HEK293 (cell line): Measurements from ENCODE around the gene RORC.

Experiments used
- CTCF ChIA-PET: fragments of 350-600 bp; formaldehyde crosslinking; extraction: SDS; loops from one replicate; lab custom pipeline; 2021; ENCODE audit warnings: antibody characterized with exemption; lab: Yijun Ruan, JAX
- POLR2A ChIA-PET: fragments of 300-600 bp; formaldehyde crosslinking; extraction: SDS; loops from one replicate; lab custom pipeline; 2020; ENCODE audit warnings: antibody characterized with exemption, inconsistent platforms; lab: Yijun Ruan, JAX
- H3K27ac ChIP-seq: fragments of 200-500 bp; sonication (Bioruptor generic); 2 replicates; pipeline ENCODE4 v1.5.1; 2014; ENCODE audit warnings: low read depth, low read length, control low read depth, inconsistent platforms; ENCODE audit errors: extremely low read depth
- H3K36me3 ChIP-seq, 2 experiments: fragments of 200-500 bp in 1 of 2; sonication (Bioruptor generic) in 1 of 2; 1 replicate in 1 of 2; 2 replicates in 1 of 2; pipeline ENCODE4 v1.5.1; 2014 to 2017; ENCODE audit warnings: inconsistent platforms in 2 of 2, low read length in 2 of 2; ENCODE audit not compliant: control insufficient read depth in 2 of 2, insufficient read depth in 1 of 2
- H3K4me1 ChIP-seq: fragments of 200-500 bp; sonication (Bioruptor generic); 2 replicates; pipeline ENCODE4 v1.5.1; 2014; ENCODE audit warnings: mild to moderate bottlenecking, low read length, inconsistent platforms; ENCODE audit not compliant: control insufficient read depth, insufficient read depth
- H3K4me3 ChIP-seq: 2 replicates; pipeline ENCODE4 v1.5.1; 2011; ENCODE audit warnings: low read depth, mild to moderate bottlenecking, control low read depth, low read length, moderate library complexity
- H3K9me3 ChIP-seq: fragments of 200-500 bp; sonication (Bioruptor generic); 2 replicates; pipeline ENCODE4 v1.5.1; 2014; ENCODE audit warnings: low read depth, low read length, inconsistent platforms; ENCODE audit not compliant: control insufficient read depth, insufficient read depth
- RBAK ChIP-seq: fragments of 450-650 bp; formaldehyde crosslinking; IDR thresholded peaks from 2 replicates; pipeline ENCODE4 v1.5.1; 2016; ENCODE audit warnings: missing biosample characterization, missing genetic modification characterization
- TRIM28 ChIP-seq: IDR thresholded peaks from 2 replicates; pipeline ENCODE4 v1.6.1; 2011; ENCODE audit warnings: low read length, control low read depth, borderline replicate concordance
- ZFHX2 ChIP-seq: fragments of 450-650 bp; formaldehyde crosslinking; conservative IDR thresholded peaks from 2 replicates; pipeline ENCODE4 v1.5.1; 2016; ENCODE audit warnings: missing biosample characterization, missing genetic modification characterization
- ZFP41 ChIP-seq: fragments of 450-650 bp; formaldehyde crosslinking; IDR thresholded peaks from 2 replicates; pipeline ENCODE4 v1.5.1; 2016; ENCODE audit warnings: missing biosample characterization, missing genetic modification characterization, borderline replicate concordance
- ZNF169 ChIP-seq: fragments of 450-650 bp; formaldehyde crosslinking; IDR thresholded peaks from 2 replicates; pipeline ENCODE4 v1.5.1; 2016; ENCODE audit warnings: missing biosample characterization, missing genetic modification characterization
- ZNF19 ChIP-seq: fragments of 450-650 bp; formaldehyde crosslinking; IDR thresholded peaks from 2 replicates; pipeline ENCODE4; 2016; ENCODE audit warnings: missing biosample characterization, missing genetic modification characterization, low read depth
- ZNF214 ChIP-seq: fragments of 450-650 bp; formaldehyde crosslinking; IDR thresholded peaks from 2 replicates; pipeline ENCODE4 v1.5.1; 2017; ENCODE audit warnings: missing biosample characterization, mild to moderate bottlenecking, missing genetic modification characterization, borderline replicate concordance
- ZNF24 ChIP-seq: fragments of 450-650 bp; formaldehyde crosslinking; IDR thresholded peaks from 2 replicates; pipeline ENCODE4 v1.5.1; 2016; ENCODE audit warnings: missing biosample characterization, missing genetic modification characterization
- ZNF248 ChIP-seq: fragments of 450-650 bp; formaldehyde crosslinking; IDR thresholded peaks from 2 replicates; pipeline ENCODE4 v1.5.1; 2017; ENCODE audit warnings: missing biosample characterization, missing genetic modification characterization
- ZNF266 ChIP-seq: fragments of 450-650 bp; formaldehyde crosslinking; IDR thresholded peaks from 2 replicates; pipeline ENCODE4 v1.5.1; 2016; ENCODE audit warnings: missing biosample characterization, missing genetic modification characterization, low read depth
- ZNF324 ChIP-seq: fragments of 450-650 bp; formaldehyde crosslinking; IDR thresholded peaks from 2 replicates; pipeline ENCODE4 v1.5.1; 2016; ENCODE audit warnings: missing biosample characterization, missing genetic modification characterization
- ZNF394 ChIP-seq: fragments of 450-650 bp; formaldehyde crosslinking; IDR thresholded peaks from 2 replicates; pipeline ENCODE4 v1.5.1; 2016; ENCODE audit warnings: missing biosample characterization, missing genetic modification characterization, mild to moderate bottlenecking, moderate library complexity, borderline replicate concordance
- ZNF404 ChIP-seq: fragments of 450-650 bp; formaldehyde crosslinking; IDR thresholded peaks from 2 replicates; pipeline ENCODE4 v1.5.1; 2017; ENCODE audit warnings: missing biosample characterization, missing genetic modification characterization
- ZNF473 ChIP-seq: fragments of 450-650 bp; formaldehyde crosslinking; IDR thresholded peaks from 2 replicates; pipeline ENCODE4 v1.5.1; 2017; ENCODE audit warnings: missing biosample characterization, missing genetic modification characterization
- ZNF544 ChIP-seq: fragments of 450-650 bp; formaldehyde crosslinking; IDR thresholded peaks from 2 replicates; pipeline ENCODE4 v1.5.0; 2017; ENCODE audit warnings: missing biosample characterization, missing genetic modification characterization
- ZNF670 ChIP-seq: fragments of 450-650 bp; formaldehyde crosslinking; IDR thresholded peaks from 2 replicates; pipeline ENCODE4 v1.5.1; 2016; ENCODE audit warnings: missing biosample characterization, missing genetic modification characterization, low read depth
- ZNF701 ChIP-seq: fragments of 450-650 bp; formaldehyde crosslinking; IDR thresholded peaks from 2 replicates; pipeline ENCODE4 v1.5.1; 2016; ENCODE audit warnings: missing biosample characterization, missing genetic modification characterization
- ZXDB ChIP-seq: fragments of 450-650 bp; formaldehyde crosslinking; IDR thresholded peaks from 2 replicates; pipeline ENCODE4 v1.5.1; 2016; ENCODE audit warnings: missing biosample characterization, missing genetic modification characterization
- TF ChIP-seq, protein P1 (sequence below): fragments of 450-650 bp; formaldehyde crosslinking; IDR thresholded peaks from 2 replicates; pipeline ENCODE4 v1.5.1; 2016; ENCODE audit warnings: missing biosample characterization, missing genetic modification characterization
- TF ChIP-seq, protein P2 (sequence below): fragments of 450-650 bp; formaldehyde crosslinking; IDR thresholded peaks from 2 replicates; pipeline ENCODE4; 2016; ENCODE audit warnings: missing biosample characterization, missing genetic modification characterization
- TF ChIP-seq, protein P3 (sequence below): fragments of 450-650 bp; formaldehyde crosslinking; IDR thresholded peaks from 2 replicates; pipeline ENCODE4 v1.5.1; 2017; ENCODE audit warnings: missing biosample characterization, missing genetic modification characterization
- TF ChIP-seq, protein P4 (sequence below): fragments of 450-650 bp; formaldehyde crosslinking; IDR thresholded peaks from 2 replicates; pipeline ENCODE4 v1.5.1; 2016; ENCODE audit warnings: missing biosample characterization, missing genetic modification characterization
- TF ChIP-seq, protein P5 (sequence below): fragments of 450-650 bp; formaldehyde crosslinking; IDR thresholded peaks from 2 replicates; pipeline ENCODE4 v1.5.1; 2016; ENCODE audit warnings: missing biosample characterization, missing genetic modification characterization
- TF ChIP-seq, protein P6 (sequence below): fragments of 450-650 bp; IDR thresholded peaks from 2 replicates; pipeline ENCODE4 v1.5.1; 2018; ENCODE audit warnings: missing biosample characterization, missing genetic modification characterization

RORC gene

DNA sequence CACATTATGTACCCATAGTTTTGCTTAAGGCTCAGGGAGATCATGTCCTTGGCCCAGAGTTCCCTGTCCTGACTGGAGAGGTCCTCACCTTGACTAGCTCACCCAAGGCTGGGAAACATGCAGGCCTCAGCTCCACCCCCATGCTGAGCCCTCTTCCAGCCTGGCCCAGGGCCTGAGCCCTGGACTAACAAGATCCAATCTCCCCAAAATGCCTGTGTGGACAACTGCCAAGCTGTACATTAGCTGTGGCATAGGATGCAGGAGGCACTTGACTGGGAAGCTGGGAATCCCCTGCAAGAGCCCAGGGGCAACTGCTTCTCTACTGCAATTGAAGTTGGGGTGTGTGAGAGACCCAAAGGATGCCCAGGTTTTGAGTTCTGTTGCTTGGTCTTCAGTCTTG is 28.4 kb downstream of the RORC start:
- POLR2A ChIA-PET = no interaction called here
- CTCF ChIA-PET = interaction anchor here (0.6 kb wide), 1 partner anchor 292 kb away, joined by 4 read pairs; the partner anchor contains the start of gene CGN
- no peak for TF ChIP-seq ZNF324 (tag by site-specific recombination)
- TF ChIP-seq ZNF169 (tag by site-specific recombination) = no peak
- no peak for TF ChIP-seq ZNF248 (tag by site-specific recombination)
- no peak for TF ChIP-seq RBAK
- TF ChIP-seq ZFHX2 = no peak
- no peak for TF ChIP-seq ZNF266 (tag by site-specific recombination)
- TF ChIP-seq ZNF544 (tag by site-specific recombination) = no peak
- no peak for TF ChIP-seq ZNF214
- no peak for TF ChIP-seq ZNF19 (tag by site-specific recombination)
- TF ChIP-seq, protein P1, sequence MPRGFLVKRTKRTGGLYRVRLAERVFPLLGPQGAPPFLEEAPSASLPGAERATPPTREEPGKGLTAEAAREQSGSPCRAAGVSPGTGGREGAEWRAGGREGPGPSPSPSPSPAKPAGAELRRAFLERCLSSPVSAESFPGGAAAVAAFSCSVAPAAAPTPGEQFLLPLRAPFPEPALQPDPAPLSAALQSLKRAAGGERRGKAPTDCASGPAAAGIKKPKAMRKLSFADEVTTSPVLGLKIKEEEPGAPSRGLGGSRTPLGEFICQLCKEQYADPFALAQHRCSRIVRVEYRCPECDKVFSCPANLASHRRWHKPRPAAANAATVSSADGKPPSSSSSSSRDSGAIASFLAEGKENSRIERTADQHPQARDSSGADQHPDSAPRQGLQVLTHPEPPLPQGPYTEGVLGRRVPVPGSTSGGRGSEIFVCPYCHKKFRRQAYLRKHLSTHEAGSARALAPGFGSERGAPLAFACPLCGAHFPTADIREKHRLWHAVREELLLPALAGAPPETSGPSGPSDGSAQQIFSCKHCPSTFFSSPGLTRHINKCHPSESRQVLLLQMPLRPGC (tag by site-specific recombination) = no peak
- TF ChIP-seq ZNF701 (tag by site-specific recombination) = no peak
- TF ChIP-seq ZNF670 (tag by site-specific recombination) = no peak
- Histone ChIP-seq H3K4me1 (no peaks in the 10 kb centered on the region), H3K27ac (no peak overlapping the region), H3K36me3 (no peaks in the 10 kb centered on the region), H3K4me3 (no peak overlapping the region), H3K9me3 (no peaks in the 10 kb centered on the region)

DNA sequence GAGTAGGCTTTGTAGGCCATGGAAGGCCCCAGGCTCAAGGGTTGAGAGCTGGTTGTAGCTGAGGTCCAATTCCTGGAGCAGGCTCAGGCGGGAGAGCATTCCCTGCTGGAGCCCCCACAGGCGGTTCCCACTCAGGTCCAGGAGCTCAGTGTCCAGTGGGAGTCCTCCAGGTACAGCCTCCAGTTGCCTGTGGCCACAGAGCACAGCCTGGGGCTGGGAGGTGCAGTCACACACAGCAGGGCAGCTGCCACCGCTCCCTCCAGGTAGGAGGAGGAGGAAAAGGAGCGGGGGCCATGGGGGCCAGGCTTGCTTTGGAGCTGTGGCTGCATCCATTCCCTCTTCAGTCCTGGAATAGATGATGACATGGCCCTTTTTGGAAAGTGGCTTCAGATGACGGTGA is 29.2 kb downstream of the RORC start:
- Histone ChIP-seq H3K27ac (no peak overlapping the region), H3K4me1 (no peaks in the 10 kb centered on the region), H3K4me3 (no peak overlapping the region), H3K9me3 (no peaks in the 10 kb centered on the region), H3K36me3 (no peaks in the 10 kb centered on the region)
- TF ChIP-seq RBAK = no peak
- TF ChIP-seq ZNF404 (tag by site-specific recombination) = no peak
- no peak for TF ChIP-seq ZNF473 (tag by site-specific recombination)
- ChIA-PET CTCF (interaction anchor here (0.6 kb wide), 2 partner anchors 34 to 291 kb away, joined by 3 to 4 read pairs; partner anchors contain the start of gene CGN), POLR2A (no interaction called here)

DNA sequence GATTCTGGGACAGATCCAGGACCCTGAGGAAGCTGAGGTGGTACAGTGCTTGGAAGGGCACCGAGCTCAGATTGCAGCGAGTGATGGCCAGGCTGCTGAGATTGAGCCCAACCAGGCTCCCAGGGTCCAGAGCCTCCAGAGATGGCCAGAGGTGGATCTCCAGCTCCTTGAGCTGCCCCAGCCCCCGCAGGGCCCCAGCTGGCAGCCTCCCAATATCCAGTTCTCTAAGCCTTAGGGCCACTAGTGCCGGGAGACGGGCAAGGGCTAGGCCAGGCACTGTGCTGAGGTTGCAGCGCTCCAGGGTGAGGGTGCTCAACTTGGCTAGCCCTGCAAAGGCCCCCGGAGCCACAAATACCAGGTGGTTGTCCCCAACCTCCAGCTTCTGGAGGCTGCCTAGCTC is 29.8 kb downstream of the RORC start:
- Histone ChIP-seq H3K4me1 (no peaks in the 10 kb centered on the region), H3K36me3 (no peaks in the 10 kb centered on the region), H3K27ac (no peak overlapping the region), H3K4me3 (no peak overlapping the region), H3K9me3 (no peaks in the 10 kb centered on the region)
- ChIA-PET POLR2A (no interaction called here), CTCF (interaction anchor here (0.6 to 0.9 kb wide), 2 partner anchors 12 to 34 kb away, joined by 3 read pairs; no protein-coding TSS in a partner anchor)
- TF ChIP-seq ZFP41 (tag by site-specific recombination) (no peak), ZNF394 (no peak), TRIM28 (no peak), ZXDB (no peak), ZNF24 (tag by site-specific recombination) (no peak)
- TF ChIP-seq, protein P2, sequence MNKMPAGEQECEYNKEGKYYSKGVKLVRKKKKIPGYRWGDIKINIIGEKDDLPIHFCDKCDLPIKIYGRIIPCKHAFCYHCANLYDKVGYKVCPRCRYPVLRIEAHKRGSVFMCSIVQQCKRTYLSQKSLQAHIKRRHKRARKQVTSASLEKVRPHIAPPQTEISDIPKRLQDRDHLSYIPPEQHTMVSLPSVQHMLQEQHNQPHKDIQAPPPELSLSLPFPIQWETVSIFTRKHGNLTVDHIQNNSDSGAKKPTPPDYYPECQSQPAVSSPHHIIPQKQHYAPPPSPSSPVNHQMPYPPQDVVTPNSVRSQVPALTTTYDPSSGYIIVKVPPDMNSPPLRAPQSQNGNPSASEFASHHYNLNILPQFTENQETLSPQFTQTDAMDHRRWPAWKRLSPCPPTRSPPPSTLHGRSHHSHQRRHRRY (tag by site-specific recombination) = no peak
- TF ChIP-seq, protein P3, sequence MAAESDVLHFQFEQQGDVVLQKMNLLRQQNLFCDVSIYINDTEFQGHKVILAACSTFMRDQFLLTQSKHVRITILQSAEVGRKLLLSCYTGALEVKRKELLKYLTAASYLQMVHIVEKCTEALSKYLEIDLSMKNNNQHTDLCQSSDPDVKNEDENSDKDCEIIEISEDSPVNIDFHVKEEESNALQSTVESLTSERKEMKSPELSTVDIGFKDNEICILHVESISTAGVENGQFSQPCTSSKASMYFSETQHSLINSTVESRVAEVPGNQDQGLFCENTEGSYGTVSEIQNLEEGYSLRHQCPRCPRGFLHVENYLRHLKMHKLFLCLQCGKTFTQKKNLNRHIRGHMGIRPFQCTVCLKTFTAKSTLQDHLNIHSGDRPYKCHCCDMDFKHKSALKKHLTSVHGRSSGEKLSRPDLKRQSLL = no peak
- TF ChIP-seq, protein P4, sequence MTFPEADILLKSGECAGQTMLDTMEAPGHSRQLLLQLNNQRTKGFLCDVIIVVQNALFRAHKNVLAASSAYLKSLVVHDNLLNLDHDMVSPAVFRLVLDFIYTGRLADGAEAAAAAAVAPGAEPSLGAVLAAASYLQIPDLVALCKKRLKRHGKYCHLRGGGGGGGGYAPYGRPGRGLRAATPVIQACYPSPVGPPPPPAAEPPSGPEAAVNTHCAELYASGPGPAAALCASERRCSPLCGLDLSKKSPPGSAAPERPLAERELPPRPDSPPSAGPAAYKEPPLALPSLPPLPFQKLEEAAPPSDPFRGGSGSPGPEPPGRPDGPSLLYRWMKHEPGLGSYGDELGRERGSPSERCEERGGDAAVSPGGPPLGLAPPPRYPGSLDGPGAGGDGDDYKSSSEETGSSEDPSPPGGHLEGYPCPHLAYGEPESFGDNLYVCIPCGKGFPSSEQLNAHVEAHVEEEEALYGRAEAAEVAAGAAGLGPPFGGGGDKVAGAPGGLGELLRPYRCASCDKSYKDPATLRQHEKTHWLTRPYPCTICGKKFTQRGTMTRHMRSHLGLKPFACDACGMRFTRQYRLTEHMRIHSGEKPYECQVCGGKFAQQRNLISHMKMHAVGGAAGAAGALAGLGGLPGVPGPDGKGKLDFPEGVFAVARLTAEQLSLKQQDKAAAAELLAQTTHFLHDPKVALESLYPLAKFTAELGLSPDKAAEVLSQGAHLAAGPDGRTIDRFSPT (tag by site-specific recombination) = no peak
- TF ChIP-seq, protein P5, sequence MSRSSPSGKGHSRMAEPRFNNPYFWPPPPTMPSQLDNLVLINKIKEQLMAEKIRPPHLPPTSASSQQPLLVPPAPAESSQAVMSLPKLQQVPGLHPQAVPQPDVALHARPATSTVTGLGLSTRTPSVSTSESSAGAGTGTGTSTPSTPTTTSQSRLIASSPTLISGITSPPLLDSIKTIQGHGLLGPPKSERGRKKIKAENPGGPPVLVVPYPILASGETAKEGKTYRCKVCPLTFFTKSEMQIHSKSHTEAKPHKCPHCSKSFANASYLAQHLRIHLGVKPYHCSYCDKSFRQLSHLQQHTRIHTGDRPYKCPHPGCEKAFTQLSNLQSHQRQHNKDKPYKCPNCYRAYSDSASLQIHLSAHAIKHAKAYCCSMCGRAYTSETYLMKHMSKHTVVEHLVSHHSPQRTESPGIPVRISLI (tag by site-specific recombination) = no peak
- TF ChIP-seq, protein P6, sequence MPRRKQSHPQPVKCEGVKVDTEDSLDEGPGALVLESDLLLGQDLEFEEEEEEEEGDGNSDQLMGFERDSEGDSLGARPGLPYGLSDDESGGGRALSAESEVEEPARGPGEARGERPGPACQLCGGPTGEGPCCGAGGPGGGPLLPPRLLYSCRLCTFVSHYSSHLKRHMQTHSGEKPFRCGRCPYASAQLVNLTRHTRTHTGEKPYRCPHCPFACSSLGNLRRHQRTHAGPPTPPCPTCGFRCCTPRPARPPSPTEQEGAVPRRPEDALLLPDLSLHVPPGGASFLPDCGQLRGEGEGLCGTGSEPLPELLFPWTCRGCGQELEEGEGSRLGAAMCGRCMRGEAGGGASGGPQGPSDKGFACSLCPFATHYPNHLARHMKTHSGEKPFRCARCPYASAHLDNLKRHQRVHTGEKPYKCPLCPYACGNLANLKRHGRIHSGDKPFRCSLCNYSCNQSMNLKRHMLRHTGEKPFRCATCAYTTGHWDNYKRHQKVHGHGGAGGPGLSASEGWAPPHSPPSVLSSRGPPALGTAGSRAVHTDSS = no peak
